IPS-20b (cell line): ENCODE measurements around the gene RHOA.
A peak's percentile ranks its signal among the peaks of the same experiment; 100 is the strongest.
"Not testable (repeated sequence)": the region's sequence is repeated elsewhere in the genome, so short reads cannot be mapped to it uniquely, and the experiment has no call there.

ENCODE experiments used
- H3K27ac ChIP-seq: one replicate; pipeline ENCODE4 v1.5.1; 2013; ENCODE audit warnings: low read length
- H3K27me3 ChIP-seq: 2 replicates; pipeline ENCODE4 v1.6.1; 2013; ENCODE audit warnings: mild to moderate bottlenecking, low read length, inconsistent platforms; ENCODE audit not compliant: insufficient read depth
- H3K36me3 ChIP-seq: 2 replicates; pipeline ENCODE4 v1.6.1; 2013; ENCODE audit warnings: low read depth, mild to moderate bottlenecking, inconsistent platforms, low read length, moderate library complexity; ENCODE audit not compliant: insufficient read depth
- H3K4me1 ChIP-seq: 2 replicates; pipeline ENCODE4 v1.6.1; 2013; ENCODE audit warnings: mild to moderate bottlenecking, control low read depth, inconsistent platforms, low read length, moderate library complexity; ENCODE audit not compliant: insufficient read depth
- H3K4me3 ChIP-seq: 2 replicates; pipeline ENCODE4 v1.5.1; 2013; ENCODE audit warnings: mild to moderate bottlenecking, low read length, inconsistent platforms
- H3K9ac ChIP-seq: 2 replicates; pipeline ENCODE4 v1.6.1; 2013; ENCODE audit warnings: low read depth, mild to moderate bottlenecking, inconsistent platforms, low read length, moderate library complexity
- H3K9me3 ChIP-seq: 2 replicates; pipeline ENCODE4 v1.6.1; 2013; ENCODE audit warnings: mild to moderate bottlenecking, low read depth, low read length, inconsistent platforms; ENCODE audit not compliant: insufficient read depth

The RHOA gene

GRCh38 chr3:49410846-49411534, 786 bp downstream of the RHOA start:
- Histone ChIP-seq H3K27ac (peak overlapping the region; percentile 13), H3K9me3 (no peaks in the 10 kb centered on the region), H3K27me3 (no peaks in the 10 kb centered on the region), H3K4me1 (peaks cover 3% of the 10 kb centered on the region), H3K4me3 (peak overlapping the region; percentile 96), H3K9ac (peak overlapping the region; percentile 97), H3K36me3 (no peaks in the 10 kb centered on the region)

GRCh38 chr3:49410066-49410845, 1.5 kb downstream of the RHOA start:
- H3K36me3 ChIP-seq, result no peaks in the 10 kb centered on the region
- peak overlapping the region; percentile 96 for H3K4me3 ChIP-seq
- peaks cover 3% of the 10 kb centered on the region for H3K4me1 ChIP-seq
- H3K9me3 ChIP-seq, result no peaks in the 10 kb centered on the region
- H3K27me3 ChIP-seq, result no peaks in the 10 kb centered on the region
- peak overlapping the region; percentile 97; the same call in 1 of the 2 replicates for H3K9ac ChIP-seq
- H3K27ac ChIP-seq, result no peak overlapping the region

- Histone ChIP-seq H3K4me1 (peaks cover 3% of the 10 kb centered on the region), H3K36me3 (peaks cover 6% of the 10 kb centered on the region; the same call in 1 of the 2 replicates), H3K9me3 (no peaks in the 10 kb centered on the region), H3K27me3 (no peaks in the 10 kb centered on the region), H3K4me3 (no peak overlapping the region), H3K27ac (no peak overlapping the region), H3K9ac (no peak overlapping the region)
Observed at GRCh38 chr3:49406571-49407565, 4.9 kb downstream of the RHOA start.

- peaks cover 15% of the 10 kb centered on the region; the same call in 1 of the 2 replicates for H3K36me3 ChIP-seq
- H3K9me3 ChIP-seq, H3K9ac ChIP-seq, H3K4me3 ChIP-seq, H3K27me3 ChIP-seq, H3K27ac ChIP-seq, H3K4me1 ChIP-seq: not testable (repeated sequence)
Observed at GRCh38 chr3:49405570-49405969, 6.2 kb downstream of the RHOA start.

- H3K27ac ChIP-seq, result no peak overlapping the region
- no peak overlapping the region for H3K9ac ChIP-seq
- H3K27me3 ChIP-seq, result no peaks in the 10 kb centered on the region
- peaks cover 15% of the 10 kb centered on the region; the same call in 1 of the 2 replicates for H3K36me3 ChIP-seq
- peaks cover 3% of the 10 kb centered on the region; the same call in 1 of the 2 replicates for H3K4me1 ChIP-seq
- H3K4me3 ChIP-seq, result no peak overlapping the region
- no peaks in the 10 kb centered on the region for H3K9me3 ChIP-seq
Observed at GRCh38 chr3:49403891-49404290, 7.9 kb downstream of the RHOA start.

- H3K4me1 ChIP-seq, result peaks cover 3% of the 10 kb centered on the region; the same call in 1 of the 2 replicates
- H3K9me3 ChIP-seq, result no peaks in the 10 kb centered on the region
- H3K36me3 ChIP-seq, result peaks cover 20% of the 10 kb centered on the region; the same call in 1 of the 2 replicates
- H3K4me3 ChIP-seq, result no peak overlapping the region
- no peak overlapping the region for H3K9ac ChIP-seq
- no peak overlapping the region for H3K27ac ChIP-seq
- no peaks in the 10 kb centered on the region for H3K27me3 ChIP-seq
Observed at GRCh38 chr3:49401766-49402165, 10.0 kb downstream of the RHOA start.

- Histone ChIP-seq H3K27ac (no peak overlapping the region), H3K36me3 (peaks cover 27% of the 10 kb centered on the region; the same call in 1 of the 2 replicates), H3K4me3 (no peak overlapping the region), H3K9ac (no peak overlapping the region), H3K4me1 (0 out of 2 replicates have a peak, but pooled peaks cover 3% of the 10 kb centered on the region), H3K9me3 (no peaks in the 10 kb centered on the region), H3K27me3 (no peaks in the 10 kb centered on the region)
Observed at GRCh38 chr3:49399461-49399860, 12.3 kb downstream of the RHOA start.

- 0 out of 2 replicates have a peak, but pooled peaks cover 3% of the 10 kb centered on the region for H3K4me1 ChIP-seq
- peaks cover 22% of the 10 kb centered on the region; the same call in 1 of the 2 replicates for H3K36me3 ChIP-seq
- H3K27ac ChIP-seq, result no peak overlapping the region
- no peaks in the 10 kb centered on the region for H3K27me3 ChIP-seq
- no peak overlapping the region for H3K9ac ChIP-seq
- no peak overlapping the region for H3K4me3 ChIP-seq
- no peaks in the 10 kb centered on the region for H3K9me3 ChIP-seq
Observed at GRCh38 chr3:49397470-49397869, 14.3 kb downstream of the RHOA start.

GRCh38 chr3:49391310-49391709, 20.5 kb downstream of the RHOA start:
- H3K4me1 ChIP-seq, H3K4me3 ChIP-seq, H3K36me3 ChIP-seq: not testable (repeated sequence)

GRCh38 chr3:49389297-49389696, 22.5 kb downstream of the RHOA start:
- Histone ChIP-seq H3K36me3 (no peaks in the 10 kb centered on the region), H3K27ac (no peak overlapping the region), H3K4me3 (no peak overlapping the region), H3K9ac (no peak overlapping the region), H3K27me3 (no peaks in the 10 kb centered on the region), H3K4me1 (no peaks in the 10 kb centered on the region), H3K9me3 (no peaks in the 10 kb centered on the region)

More at GRCh38 chr3:49391310-49391709, 20.5 kb downstream of the RHOA start:
- H3K27me3 ChIP-seq, H3K9me3 ChIP-seq, H3K27ac ChIP-seq, H3K9ac ChIP-seq: not testable (repeated sequence)

GRCh38 chr3:49388289-49388820, 23.4 kb downstream of the RHOA start:
- no peaks in the 10 kb centered on the region for H3K36me3 ChIP-seq
- no peaks in the 10 kb centered on the region for H3K4me1 ChIP-seq
- no peak overlapping the region for H3K27ac ChIP-seq
- no peaks in the 10 kb centered on the region for H3K27me3 ChIP-seq
- H3K9ac ChIP-seq, result no peak overlapping the region
- H3K9me3 ChIP-seq, result no peaks in the 10 kb centered on the region
- H3K4me3 ChIP-seq, result no peak overlapping the region
